HFF-Myc (cell line): Measurements from ENCODE around the gene GALNT10.

ENCODE experiments used
- DNase-seq: peaks from one replicate; pipeline ENCODE4 v3.0.0-alpha.2; 2011; ENCODE audit warnings: low read depth; ENCODE audit errors: extremely low read depth
- H3K4me3 ChIP-seq: replicated peaks from 2 replicates; pipeline ENCODE4 v1.5.1; 2011; ENCODE audit warnings: low read depth, mild to moderate bottlenecking, control low read depth, low read length
- CTCF ChIP-seq: IDR thresholded peaks from 2 replicates; pipeline ENCODE4 v1.5.1; 2012; ENCODE audit warnings: mild to moderate bottlenecking, low read depth, low read length, control low read depth; ENCODE audit errors: missing control alignments

The GALNT10 gene

DNA sequence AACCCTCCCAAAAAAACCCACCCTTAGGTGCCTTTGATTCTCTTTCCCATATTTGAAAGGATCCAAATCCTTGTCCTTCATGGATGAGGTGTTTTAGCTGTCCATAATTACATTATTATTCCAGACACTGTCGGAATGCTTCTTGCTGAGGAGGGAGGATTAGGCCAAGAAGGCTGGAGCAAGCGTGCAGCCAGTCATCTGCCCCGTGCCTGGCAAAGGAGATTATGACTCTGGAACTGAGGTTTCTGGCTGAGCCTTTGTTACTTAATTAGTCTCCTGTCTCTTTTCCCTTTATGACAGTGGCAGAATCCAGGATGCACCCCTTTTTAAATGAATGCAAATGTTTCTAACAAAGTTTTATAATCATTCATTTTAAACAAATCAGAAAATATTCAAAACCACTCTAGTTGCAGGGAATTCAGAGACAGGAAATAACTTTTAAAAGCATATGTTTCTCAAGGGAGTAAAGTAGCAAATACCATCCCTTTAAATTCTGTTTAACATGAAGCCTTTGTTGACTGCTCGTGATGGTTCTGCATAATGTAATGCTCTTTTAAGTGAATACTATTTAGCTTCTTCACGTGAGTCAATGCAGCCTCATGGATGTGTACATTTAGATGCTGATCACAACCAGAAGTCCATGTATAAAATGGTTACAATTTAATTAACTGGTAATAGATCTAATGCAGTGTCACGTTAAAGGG, 69.8 kb downstream of the GALNT10 start:
- DNase-seq = no peak
- no peak for TF ChIP-seq CTCF

DNA sequence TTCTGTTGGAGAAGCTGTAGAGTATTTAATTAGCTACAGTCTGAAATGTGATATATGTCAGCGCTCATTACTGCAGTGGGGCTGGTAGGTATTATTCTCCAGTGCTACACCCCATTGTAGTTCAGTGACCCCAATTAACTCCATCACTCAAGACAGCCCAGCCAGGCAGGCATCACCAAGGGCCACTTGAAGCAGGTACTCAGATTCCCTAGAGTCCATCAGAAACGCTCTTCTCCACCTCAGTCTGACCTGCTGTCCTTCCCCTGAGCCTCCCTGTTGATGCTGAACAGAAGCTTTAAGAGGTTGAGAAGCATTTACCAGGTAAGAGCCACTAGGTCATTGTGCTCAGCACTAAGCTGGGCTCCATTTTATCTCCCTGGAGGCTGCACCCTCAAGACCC, 71.8 kb downstream of the GALNT10 start:
- H3K4me3 ChIP-seq = no peak overlapping the region
- no peak for DNase-seq
- no peak for TF ChIP-seq CTCF

More for the DNA sequence above, 69.8 kb downstream of the GALNT10 start:
- no peak overlapping the region for H3K4me3 ChIP-seq

DNA sequence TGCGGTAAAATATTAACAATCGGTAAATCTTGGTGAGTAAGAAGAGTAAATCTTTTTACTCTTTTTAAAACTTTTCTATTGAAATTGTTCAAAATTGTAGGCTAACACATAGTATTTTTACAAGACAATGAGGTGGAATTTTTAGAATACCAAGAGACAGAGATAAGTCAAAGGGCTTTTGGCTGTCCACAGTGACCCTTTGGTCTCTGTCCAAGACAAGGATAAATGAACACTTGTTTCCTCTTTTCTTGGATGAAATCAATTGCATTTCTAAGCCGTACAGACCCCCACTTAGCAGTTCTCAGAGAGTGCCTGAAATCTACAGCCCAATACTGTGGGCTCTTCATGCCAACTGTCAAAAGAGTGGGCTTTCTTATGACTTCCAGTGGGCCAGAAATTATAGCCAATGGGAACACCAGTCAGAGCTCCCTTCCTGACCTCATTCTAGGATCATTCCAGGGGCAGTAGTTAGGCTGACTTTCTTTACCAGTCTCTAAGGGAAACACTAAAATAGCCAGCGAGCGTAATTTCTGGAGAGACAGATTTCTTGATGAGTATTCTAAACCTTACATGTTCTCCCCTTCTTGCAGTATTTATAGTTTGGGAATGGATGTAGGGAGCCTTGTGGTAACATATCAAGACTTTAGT, 74.1 kb downstream of the GALNT10 start:
- no peak overlapping the region for H3K4me3 ChIP-seq
- TF ChIP-seq CTCF = no peak

DNA sequence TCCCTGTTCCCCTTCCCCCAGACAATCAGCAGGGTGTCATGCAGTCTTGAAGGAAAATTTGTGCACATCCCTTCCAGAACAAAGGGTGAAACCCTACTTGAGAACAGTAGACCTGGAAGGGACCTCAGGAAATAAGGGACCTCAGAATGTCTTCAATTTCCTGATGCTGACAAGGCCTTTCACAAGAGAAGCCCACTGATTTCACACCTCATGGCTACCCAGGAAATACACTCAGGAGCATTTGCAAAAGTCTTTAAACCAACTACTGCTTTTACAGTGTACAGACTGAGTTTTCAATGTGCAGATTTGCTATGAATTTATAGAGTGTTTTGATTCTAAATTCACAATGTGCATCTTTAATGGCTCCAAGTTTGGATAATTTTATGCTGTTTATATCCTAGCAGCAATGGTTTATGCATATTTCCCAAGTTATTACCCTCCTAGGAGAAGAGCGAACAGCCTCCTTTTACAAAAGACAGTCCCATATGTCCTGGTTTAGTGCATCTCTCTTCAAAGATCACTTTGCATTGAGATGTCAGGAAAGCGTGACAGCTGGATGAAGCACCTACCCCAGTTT, 74.8 kb downstream of the GALNT10 start:
- no peak for DNase-seq
- no peak for TF ChIP-seq CTCF
- H3K4me3 ChIP-seq = no peak overlapping the region

More for the DNA sequence above, 74.1 kb downstream of the GALNT10 start:
- no peak for DNase-seq

DNA sequence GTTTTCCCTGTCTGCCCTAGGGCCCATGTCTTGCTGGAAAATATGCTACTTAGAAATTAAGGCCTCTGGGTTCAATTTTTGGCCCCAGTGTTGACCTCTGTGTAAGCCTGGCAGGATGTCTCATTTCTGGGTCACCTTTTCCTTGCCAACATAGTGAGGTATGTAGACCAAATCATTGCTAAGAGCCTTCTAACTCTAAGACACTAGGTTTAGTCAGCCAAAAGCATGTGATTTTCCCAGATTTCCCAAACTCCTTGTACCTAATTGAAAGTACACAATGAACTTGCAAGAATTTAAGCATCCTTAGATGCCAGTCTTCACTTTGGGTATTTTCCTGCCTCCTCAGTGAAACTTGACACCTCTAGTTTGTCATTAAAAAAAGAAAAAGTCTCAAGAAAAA, 77.0 kb downstream of the GALNT10 start:
- H3K4me3 ChIP-seq = no peak overlapping the region
- no peak for TF ChIP-seq CTCF
- no peak for DNase-seq

- no peak for DNase-seq
- no peak for TF ChIP-seq CTCF
- no peak overlapping the region for H3K4me3 ChIP-seq
Observed at GRCh38 chr5:154268073-154268472, 77.5 kb downstream of the GALNT10 start.

DNA sequence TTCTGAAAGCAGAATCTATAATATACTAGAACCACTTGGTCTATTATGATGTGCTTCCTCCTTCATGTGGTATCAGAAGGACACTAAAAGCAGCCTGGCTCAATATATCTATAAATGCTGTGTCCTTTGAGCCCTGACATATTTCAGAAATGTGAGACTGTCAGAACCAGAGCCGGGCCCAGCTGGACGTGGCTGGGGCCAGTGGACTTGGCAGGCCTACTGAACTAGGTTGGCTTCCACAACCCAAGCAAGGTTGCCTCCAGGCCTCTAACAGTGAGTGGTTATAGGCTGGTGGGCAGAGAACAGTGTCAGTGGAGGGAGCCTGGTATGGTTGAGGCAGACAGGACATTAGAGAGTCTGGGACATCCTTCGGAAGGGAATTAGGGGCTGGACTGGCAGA, 78.9 kb downstream of the GALNT10 start:
- DNase-seq = no peak
- no peak for TF ChIP-seq CTCF
- H3K4me3 ChIP-seq = no peak overlapping the region
